Measurements from ENCODE around the gene FAM53B.
A peak's percentile ranks its signal among the peaks of the same experiment; 100 is the strongest.

Gene FAM53B

GRCh38 chr10:124648738-124649137, 95.4 kb downstream of the FAM53B start:
- no peak for TF ChIP-seq CTCF (IDR thresholded peaks at IDR 0.05; ENCODE audit: insufficient read depth, low read depth, low read length, missing control alignments)
- no peak overlapping the region for H3K4me3 ChIP-seq (ENCODE audit: low read length)
- peak; percentile 93 for DNase-seq (ENCODE audit: low read depth)

- no peak for DNase-seq (ENCODE audit: low read depth)
- no peak for TF ChIP-seq CTCF (IDR thresholded peaks at IDR 0.05; ENCODE audit: insufficient read depth, low read depth, low read length, missing control alignments)
- no peak overlapping the region for H3K4me3 ChIP-seq (ENCODE audit: low read length)
Observed at GRCh38 chr10:124648131-124648475, 96.1 kb downstream of the FAM53B start.

- DNase-seq (ENCODE audit: low read depth), result peak; percentile 75
- peak; percentile 58 for TF ChIP-seq CTCF (IDR thresholded peaks at IDR 0.05; ENCODE audit: insufficient read depth, low read depth, low read length, missing control alignments)
- H3K4me3 ChIP-seq (ENCODE audit: low read length), result no peak overlapping the region
Observed at GRCh38 chr10:124647421-124648130, 96.6 kb downstream of the FAM53B start.

- DNase-seq (ENCODE audit: low read depth), result peak; percentile 63
- no peak overlapping the region for H3K4me3 ChIP-seq (ENCODE audit: low read length)
- TF ChIP-seq CTCF (IDR thresholded peaks at IDR 0.05; ENCODE audit: insufficient read depth, low read depth, low read length, missing control alignments), result no peak
Observed at GRCh38 chr10:124646483-124647352, 97.5 kb downstream of the FAM53B start.

- TF ChIP-seq CTCF (IDR thresholded peaks at IDR 0.05; ENCODE audit: insufficient read depth, low read depth, low read length, missing control alignments), result no peak
Observed at GRCh38 chr10:124645467-124646095, 98.6 kb downstream of the FAM53B start.

GRCh38 chr10:124644771-124645415, 99.3 kb downstream of the FAM53B start:
- no peak for DNase-seq (ENCODE audit: low read depth)
- no peak overlapping the region for H3K4me3 ChIP-seq (ENCODE audit: low read length)

More at GRCh38 chr10:124645467-124646095, 98.6 kb downstream of the FAM53B start:
- no peak overlapping the region for H3K4me3 ChIP-seq (ENCODE audit: low read length)
- no peak for DNase-seq (ENCODE audit: low read depth)

More at GRCh38 chr10:124644771-124645415, 99.3 kb downstream of the FAM53B start:
- TF ChIP-seq CTCF (IDR thresholded peaks at IDR 0.05; ENCODE audit: insufficient read depth, low read depth, low read length, missing control alignments), result no peak

All from epithelial cell of esophagus (primary cell).